HepG2 (cell line): ENCODE results near the gene MRPL50. TPM values are rescaled to one million over a fixed set of nuclear protein-coding genes. Genes with fewer than 3 reads are reported as not detected.

Experiments used
- BRCA1 ChIP-seq: sonication (generic); formaldehyde crosslinking; IDR thresholded peaks from 2 replicates; pipeline ENCODE4 v1.4.0; 2020; ENCODE audit warnings: missing genetic modification reagents
- HOXA5 ChIP-seq: sonication (generic); formaldehyde crosslinking; IDR thresholded peaks from 2 replicates; pipeline ENCODE4 v1.4.0; 2020; ENCODE audit warnings: missing genetic modification reagents
- KDM5A ChIP-seq: fragments of 200-600 bp; sonication (generic); IDR thresholded peaks from 2 replicates; pipeline ENCODE4 v1.7.0; 2018; ENCODE audit warnings: antibody characterized with exemption, mild to moderate bottlenecking, low read length, borderline replicate concordance
- KMT2A ChIP-seq: sonication (generic); formaldehyde crosslinking; IDR thresholded peaks from 2 replicates; pipeline ENCODE4 v1.4.0; 2020; ENCODE audit warnings: missing genetic modification reagents
- MTERF4 ChIP-seq: sonication (generic); formaldehyde crosslinking; IDR thresholded peaks from 2 replicates; pipeline ENCODE4 v1.8.0; 2023; ENCODE audit warnings: mild to moderate bottlenecking, missing genetic modification reagents
- NFRKB ChIP-seq: fragments of 450-650 bp; IDR thresholded peaks from 2 replicates; pipeline ENCODE4 v1.6.1; 2017
- RBM39 ChIP-seq: fragments of 200-400 bp; formaldehyde crosslinking; IDR thresholded peaks from one replicate; pipeline ENCODE4 v1.6.1; 2018; ENCODE audit warnings: antibody characterized with exemption, mild to moderate bottlenecking, low read depth, low read length; ENCODE audit not compliant: poor library complexity, severe bottlenecking
- RFX5 ChIP-seq: IDR thresholded peaks from 2 replicates; pipeline ENCODE4 v1.6.1; 2011; ENCODE audit warnings: low read depth, low read length, improper control_type of control experiment
- SMAD3 ChIP-seq: sonication (generic); formaldehyde crosslinking; IDR thresholded peaks from 2 replicates; pipeline ENCODE4 v1.4.0; 2020; ENCODE audit warnings: missing genetic modification reagents
- ZEB1 ChIP-seq: IDR thresholded peaks from 2 replicates; pipeline ENCODE4 v1.6.1; 2012; ENCODE audit warnings: mild to moderate bottlenecking, low read depth, inconsistent platforms; ENCODE audit not compliant: insufficient replicate concordance
- ZNF329 ChIP-seq: sonication (generic); formaldehyde crosslinking; IDR thresholded peaks from 2 replicates; pipeline ENCODE4 v1.9.0; 2021; ENCODE audit warnings: low read depth, mild to moderate bottlenecking, missing genetic modification reagents
- ZNF431 ChIP-seq: sonication (generic); formaldehyde crosslinking; IDR thresholded peaks from 2 replicates; pipeline ENCODE4 v1.9.0; 2022; ENCODE audit warnings: missing genetic modification reagents, low read depth, mild to moderate bottlenecking, borderline replicate concordance
- ZNF773 ChIP-seq: sonication (generic); formaldehyde crosslinking; IDR thresholded peaks from 2 replicates; pipeline ENCODE4 v1.4.0; 2020; ENCODE audit warnings: missing genetic modification reagents, borderline replicate concordance
- ZSCAN22 ChIP-seq: sonication (generic); formaldehyde crosslinking; IDR thresholded peaks from 2 replicates; pipeline ENCODE4 v1.4.0; 2020; ENCODE audit warnings: mild to moderate bottlenecking, missing genetic modification reagents
- polyA plus RNA-seq, 8 experiments: library from polyadenylated mRNA; depleted of rRNA in 3 of 8; stranded (reverse) in 7 of 8; unstranded in 1 of 8; fragments of >200 nt; fragmentation: Illumina TruSeq in 4 of 8; extraction: Trizol in 4 of 8; gene quantifications; 2 replicates each; pipeline versions ENCODE4 v1.2.1 to v1.2.3, GENCODE V29; 2011 to 2016; ENCODE audit warnings: low read depth in 4 of 8, missing spikeins in 1 of 8, mixed read lengths in 1 of 8; ENCODE audit not compliant: insufficient read depth in 1 of 8
- total RNA-seq, 5 experiments: library from RNA; depleted of rRNA; stranded (reverse); fragments of >200 nt; fragmentation: Illumina TruSeq; extraction: Trizol; gene quantifications; 2 replicates each; pipeline ENCODE4 v1.2.3, GENCODE V29; 2016; ENCODE audit warnings: low read depth in 1 of 5
- TF ChIP-seq, protein P1 (sequence below): IDR thresholded peaks from 2 replicates; pipeline ENCODE4 v1.6.1; 2016; ENCODE audit warnings: low read depth, missing genetic modification reagents, missing compliant biosample characterization
- TF ChIP-seq, protein P2 (sequence below): sonication (generic); formaldehyde crosslinking; IDR thresholded peaks from 2 replicates; pipeline ENCODE4 v1.4.0; 2020; ENCODE audit warnings: missing genetic modification reagents, low read depth, mild to moderate bottlenecking, borderline replicate concordance
- TF ChIP-seq, protein P3 (sequence below): sonication (generic); formaldehyde crosslinking; conservative IDR thresholded peaks from 2 replicates; pipeline ENCODE4 v1.4.0; 2020; ENCODE audit warnings: missing genetic modification reagents
- TF ChIP-seq, protein P4 (sequence below): sonication (generic); formaldehyde crosslinking; IDR thresholded peaks from 2 replicates; pipeline ENCODE4 v1.9.0; 2021; ENCODE audit warnings: missing genetic modification reagents, mild to moderate bottlenecking, borderline replicate concordance

The MRPL50 gene
- total and polyA plus RNA-seq, 2 of the 13 experiments (the other 11 are each of a cell fraction or from before 2014, with no cell fraction given) = 37.1 to 70.0 TPM

DNA sequence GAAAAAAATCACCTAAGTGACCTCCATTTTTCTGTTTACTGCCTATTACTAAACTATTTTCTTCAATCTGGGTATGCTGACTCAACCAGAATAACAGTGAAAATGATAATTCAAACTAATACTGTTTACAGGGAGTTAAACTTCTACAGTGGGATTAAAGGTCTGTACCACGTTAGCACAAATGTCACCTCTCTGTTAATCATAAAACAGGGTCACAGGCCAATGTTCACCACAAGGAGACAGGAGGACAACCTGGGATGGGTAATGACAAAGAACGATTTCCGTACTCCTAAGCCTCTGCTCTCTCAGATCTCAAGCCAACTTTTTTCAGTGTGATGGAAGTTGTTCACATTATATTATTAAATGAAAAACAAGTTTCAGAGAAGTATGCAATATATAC lies 34.8 kb upstream of the MRPL50 start (continued):
- no peak; the same call in 1 of the 2 replicates for TF ChIP-seq KDM5A
- no peak for TF ChIP-seq ZNF329 (CRISPR knock-in tag)
- TF ChIP-seq HOXA5 (CRISPR knock-in tag) = peak; percentile 62; the same call in 1 of the 2 replicates
- no peak for TF ChIP-seq MTERF4 (CRISPR knock-in tag)
- no peak for TF ChIP-seq ZSCAN22 (CRISPR knock-in tag)
- TF ChIP-seq BRCA1 (CRISPR knock-in tag) = no peak
- no peak for TF ChIP-seq NFRKB
- TF ChIP-seq ZEB1 = no peak
- TF ChIP-seq, protein P1, sequence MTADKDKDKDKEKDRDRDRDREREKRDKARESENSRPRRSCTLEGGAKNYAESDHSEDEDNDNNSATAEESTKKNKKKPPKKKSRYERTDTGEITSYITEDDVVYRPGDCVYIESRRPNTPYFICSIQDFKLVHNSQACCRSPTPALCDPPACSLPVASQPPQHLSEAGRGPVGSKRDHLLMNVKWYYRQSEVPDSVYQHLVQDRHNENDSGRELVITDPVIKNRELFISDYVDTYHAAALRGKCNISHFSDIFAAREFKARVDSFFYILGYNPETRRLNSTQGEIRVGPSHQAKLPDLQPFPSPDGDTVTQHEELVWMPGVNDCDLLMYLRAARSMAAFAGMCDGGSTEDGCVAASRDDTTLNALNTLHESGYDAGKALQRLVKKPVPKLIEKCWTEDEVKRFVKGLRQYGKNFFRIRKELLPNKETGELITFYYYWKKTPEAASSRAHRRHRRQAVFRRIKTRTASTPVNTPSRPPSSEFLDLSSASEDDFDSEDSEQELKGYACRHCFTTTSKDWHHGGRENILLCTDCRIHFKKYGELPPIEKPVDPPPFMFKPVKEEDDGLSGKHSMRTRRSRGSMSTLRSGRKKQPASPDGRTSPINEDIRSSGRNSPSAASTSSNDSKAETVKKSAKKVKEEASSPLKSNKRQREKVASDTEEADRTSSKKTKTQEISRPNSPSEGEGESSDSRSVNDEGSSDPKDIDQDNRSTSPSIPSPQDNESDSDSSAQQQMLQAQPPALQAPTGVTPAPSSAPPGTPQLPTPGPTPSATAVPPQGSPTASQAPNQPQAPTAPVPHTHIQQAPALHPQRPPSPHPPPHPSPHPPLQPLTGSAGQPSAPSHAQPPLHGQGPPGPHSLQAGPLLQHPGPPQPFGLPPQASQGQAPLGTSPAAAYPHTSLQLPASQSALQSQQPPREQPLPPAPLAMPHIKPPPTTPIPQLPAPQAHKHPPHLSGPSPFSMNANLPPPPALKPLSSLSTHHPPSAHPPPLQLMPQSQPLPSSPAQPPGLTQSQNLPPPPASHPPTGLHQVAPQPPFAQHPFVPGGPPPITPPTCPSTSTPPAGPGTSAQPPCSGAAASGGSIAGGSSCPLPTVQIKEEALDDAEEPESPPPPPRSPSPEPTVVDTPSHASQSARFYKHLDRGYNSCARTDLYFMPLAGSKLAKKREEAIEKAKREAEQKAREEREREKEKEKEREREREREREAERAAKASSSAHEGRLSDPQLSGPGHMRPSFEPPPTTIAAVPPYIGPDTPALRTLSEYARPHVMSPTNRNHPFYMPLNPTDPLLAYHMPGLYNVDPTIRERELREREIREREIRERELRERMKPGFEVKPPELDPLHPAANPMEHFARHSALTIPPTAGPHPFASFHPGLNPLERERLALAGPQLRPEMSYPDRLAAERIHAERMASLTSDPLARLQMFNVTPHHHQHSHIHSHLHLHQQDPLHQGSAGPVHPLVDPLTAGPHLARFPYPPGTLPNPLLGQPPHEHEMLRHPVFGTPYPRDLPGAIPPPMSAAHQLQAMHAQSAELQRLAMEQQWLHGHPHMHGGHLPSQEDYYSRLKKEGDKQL (CRISPR knock-in tag) = peak; percentile 62
- TF ChIP-seq, protein P2, sequence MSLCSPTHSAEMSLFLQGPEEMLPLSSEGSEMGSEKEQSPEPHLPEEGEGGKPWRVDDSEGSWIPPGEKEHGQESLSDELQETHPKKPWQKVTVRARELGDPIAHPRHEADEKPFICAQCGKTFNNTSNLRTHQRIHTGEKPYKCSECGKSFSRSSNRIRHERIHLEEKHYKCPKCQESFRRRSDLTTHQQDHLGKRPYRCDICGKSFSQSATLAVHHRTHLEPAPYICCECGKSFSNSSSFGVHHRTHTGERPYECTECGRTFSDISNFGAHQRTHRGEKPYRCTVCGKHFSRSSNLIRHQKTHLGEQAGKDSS (CRISPR knock-in tag) = no peak
- TF ChIP-seq, protein P3, sequence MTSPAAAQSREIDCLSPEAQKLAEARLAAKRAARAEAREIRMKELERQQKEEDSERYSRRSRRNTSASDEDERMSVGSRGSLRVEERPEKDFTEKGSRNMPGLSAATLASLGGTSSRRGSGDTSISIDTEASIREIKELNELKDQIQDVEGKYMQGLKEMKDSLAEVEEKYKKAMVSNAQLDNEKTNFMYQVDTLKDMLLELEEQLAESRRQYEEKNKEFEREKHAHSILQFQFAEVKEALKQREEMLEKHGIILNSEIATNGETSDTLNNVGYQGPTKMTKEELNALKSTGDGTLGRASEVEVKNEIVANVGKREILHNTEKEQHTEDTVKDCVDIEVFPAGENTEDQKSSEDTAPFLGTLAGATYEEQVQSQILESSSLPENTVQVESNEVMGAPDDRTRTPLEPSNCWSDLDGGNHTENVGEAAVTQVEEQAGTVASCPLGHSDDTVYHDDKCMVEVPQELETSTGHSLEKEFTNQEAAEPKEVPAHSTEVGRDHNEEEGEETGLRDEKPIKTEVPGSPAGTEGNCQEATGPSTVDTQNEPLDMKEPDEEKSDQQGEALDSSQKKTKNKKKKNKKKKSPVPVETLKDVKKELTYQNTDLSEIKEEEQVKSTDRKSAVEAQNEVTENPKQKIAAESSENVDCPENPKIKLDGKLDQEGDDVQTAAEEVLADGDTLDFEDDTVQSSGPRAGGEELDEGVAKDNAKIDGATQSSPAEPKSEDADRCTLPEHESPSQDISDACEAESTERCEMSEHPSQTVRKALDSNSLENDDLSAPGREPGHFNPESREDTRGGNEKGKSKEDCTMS (CRISPR knock-in tag) = no peak
- no peak for TF ChIP-seq ZNF773
- TF ChIP-seq SMAD3 (CRISPR knock-in tag) = peak; percentile 83; the same call in 1 of the 2 replicates
- no peak for TF ChIP-seq RFX5
- no peak for TF ChIP-seq RBM39
- TF ChIP-seq, protein P4, sequence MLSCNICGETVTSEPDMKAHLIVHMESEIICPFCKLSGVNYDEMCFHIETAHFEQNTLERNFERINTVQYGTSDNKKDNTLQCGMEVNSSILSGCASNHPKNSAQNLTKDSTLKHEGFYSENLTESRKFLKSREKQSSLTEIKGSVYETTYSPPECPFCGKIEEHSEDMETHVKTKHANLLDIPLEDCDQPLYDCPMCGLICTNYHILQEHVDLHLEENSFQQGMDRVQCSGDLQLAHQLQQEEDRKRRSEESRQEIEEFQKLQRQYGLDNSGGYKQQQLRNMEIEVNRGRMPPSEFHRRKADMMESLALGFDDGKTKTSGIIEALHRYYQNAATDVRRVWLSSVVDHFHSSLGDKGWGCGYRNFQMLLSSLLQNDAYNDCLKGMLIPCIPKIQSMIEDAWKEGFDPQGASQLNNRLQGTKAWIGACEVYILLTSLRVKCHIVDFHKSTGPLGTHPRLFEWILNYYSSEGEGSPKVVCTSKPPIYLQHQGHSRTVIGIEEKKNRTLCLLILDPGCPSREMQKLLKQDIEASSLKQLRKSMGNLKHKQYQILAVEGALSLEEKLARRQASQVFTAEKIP (CRISPR knock-in tag) = no peak
- TF ChIP-seq ZNF431 (CRISPR knock-in tag) = no peak
- no peak for TF ChIP-seq KMT2A (CRISPR knock-in tag)
